CD4-positive, alpha-beta memory T cell (primary cell): ENCODE results near the gene LONP2. TPM values are rescaled to one million over a fixed set of nuclear protein-coding genes. Genes with fewer than 3 reads are reported as not detected.
A peak's percentile ranks its signal among the peaks of the same experiment; 100 is the strongest.

Source experiments
- CTCF ChIA-PET: fragments of 350-600 bp; sonication (Branson Sonifier 250); formaldehyde crosslinking; loops from one replicate; lab custom pipeline; 2021; ENCODE audit warnings: inconsistent platforms; ENCODE audit not compliant: partially characterized antibody; lab: Charles Lee
- POLR2A ChIA-PET: fragments of 350-600 bp; sonication (Branson Sonifier 250); formaldehyde crosslinking; loops from one replicate; lab custom pipeline; 2021; ENCODE audit not compliant: partially characterized antibody; lab: Charles Lee
- DNase-seq, 5 donors: peaks; one replicate each; pipeline versions ENCODE4 v3.0.0 to v3.0.0-alpha.2; 2020 to 2022; ENCODE audit warnings: mixed read lengths in 1 of 5
- H3K27ac ChIP-seq: one replicate; pipeline ENCODE4 v1.7.0; 2013; ENCODE audit warnings: low read depth, low read length
- H3K27me3 ChIP-seq: 2 replicates; pipeline ENCODE4 v1.7.0; 2013; ENCODE audit warnings: mild to moderate bottlenecking, low read length, moderate library complexity; ENCODE audit not compliant: insufficient read depth
- H3K36me3 ChIP-seq: 2 replicates; pipeline ENCODE4 v1.7.0; 2013; ENCODE audit warnings: mild to moderate bottlenecking, low read length, moderate library complexity; ENCODE audit not compliant: insufficient read depth
- H3K4me1 ChIP-seq: 2 replicates; pipeline ENCODE4 v1.7.0; 2013; ENCODE audit warnings: mild to moderate bottlenecking, low read length, moderate library complexity; ENCODE audit not compliant: insufficient read depth
- H3K4me3 ChIP-seq, 2 donors: one replicate each; pipeline ENCODE4 v1.7.0; 2013; ENCODE audit warnings: low read length in 2 of 2, mild to moderate bottlenecking in 1 of 2
- H3K9me3 ChIP-seq, 2 donors: one replicate each; pipeline ENCODE4 v1.7.0; 2013; ENCODE audit warnings: low read length in 2 of 2, control low read depth in 1 of 2; ENCODE audit not compliant: control insufficient read depth in 1 of 2
- H3K27ac Mint-ChIP-seq, 7 donors: one replicate each; pipeline ENCODE4 v1.8.0; 2020 to 2021; ENCODE audit warnings: mixed read lengths in 7 of 7, mild to moderate bottlenecking in 6 of 7, inconsistent platforms in 3 of 7, moderate library complexity in 3 of 7
- H3K27me3 Mint-ChIP-seq, 2 donors: one replicate each; pipeline ENCODE4 v1.8.0; 2020 to 2021; ENCODE audit warnings: mixed read lengths in 2 of 2
- H3K36me3 Mint-ChIP-seq, 2 donors: one replicate each; pipeline ENCODE4 v1.8.0; 2020 to 2021; ENCODE audit warnings: mixed read lengths in 2 of 2, inconsistent platforms in 1 of 2, mild to moderate bottlenecking in 1 of 2
- H3K4me1 Mint-ChIP-seq, 4 donors: one replicate each; pipeline ENCODE4 v1.8.0; 2020 to 2021; ENCODE audit warnings: mixed read lengths in 4 of 4, mild to moderate bottlenecking in 1 of 4
- H3K4me3 Mint-ChIP-seq, 8 donors: one replicate each; pipeline ENCODE4 v1.8.0; 2020 to 2021; ENCODE audit warnings: mixed read lengths in 8 of 8, mild to moderate bottlenecking in 7 of 8, moderate library complexity in 6 of 8, inconsistent platforms in 3 of 8
- H3K9me3 Mint-ChIP-seq, 8 donors: one replicate each; pipeline ENCODE4 v1.8.0; 2020 to 2021; ENCODE audit warnings: mixed read lengths in 8 of 8, mild to moderate bottlenecking in 5 of 8, inconsistent platforms in 3 of 8, moderate library complexity in 1 of 8
- intact Hi-C: fragments of 100-400 bp; cut with micrococcal nuclease; formaldehyde crosslinking; loops from one replicate; pipeline ENCODE4 v1.15.1; 2023
- polyA plus RNA-seq, 2 donors: library from polyadenylated mRNA; unstranded; fragments of 300-500 nt; fragmentation: Illumina TruSeq; gene quantifications; one replicate each; pipeline ENCODE4 v1.2.3, GENCODE V29; 2021
- total RNA-seq, 2 experiments: library from RNA; stranded (reverse); gene quantifications; one replicate each; pipeline ENCODE4 v1.2.3, GENCODE V29; 2021

Gene LONP2
- 100 to 1,000 TPM in 1 of 2 experiments, 10 to 100 TPM in 1; 96.2 to 101 TPM for total RNA-seq
- 10 to 100 TPM; 33.4 to 43.6 TPM for polyA plus RNA-seq

GRCh38 chr16:48244080-48244862, at the start of gene LONP2:
Gene LONP2 (plus strand): TSS chr16:48244300. CDS start chr16:48244389, 89 bp downstream.
- ChIA-PET POLR2A (interaction anchor here (0.6 to 2.0 kb wide), 6 partner anchors 11 to 1270 kb away, joined by 3 to 9 read pairs (median 4); partner anchors contain the start of genes DNAJA2 and N4BP1), CTCF (interaction anchor here (1.1 kb wide), 2 partner anchors 15 to 75 kb away, joined by 3 to 5 read pairs; no protein-coding TSS in a partner anchor)
- Histone ChIP-seq H3K27ac (peak within 1 kb of the TSS; percentile 70), H3K36me3 (no peaks in the 10 kb centered on the region), H3K9me3 (no peaks in the 10 kb centered on the region), H3K27me3 (no peaks in the 10 kb centered on the region), H3K4me3 (peak within 1 kb of the TSS; percentile 91 to 94), H3K4me1 (peaks cover 45% of the 10 kb centered on the region)
- peak; percentile 91 to 93 (median 92) for DNase-seq
- H3K9me3 Mint-ChIP-seq = peaks cover 0 to 4% (median 0%) of the 10 kb centered on the region in 8 donors
- H3K4me1 Mint-ChIP-seq = peaks cover 28 to 52% (median 43%) of the 10 kb centered on the region in 4 donors
- peak within 1 kb of the TSS; percentile 86 to 98 (median 95) for H3K27ac Mint-ChIP-seq
- H3K27me3 Mint-ChIP-seq = no peaks in the 10 kb centered on the region
- intact Hi-C loops = loop anchor here (1.0 to 10.0 kb wide), 6 partner anchors 75 to 1559 kb away; partner anchors contain the start of genes DNAJA2, NETO2, ORC6 and SIAH1
- peak within 1 kb of the TSS; percentile 88 to 98 (median 94) for H3K4me3 Mint-ChIP-seq
- peaks cover 0 to 9% of the 10 kb centered on the region in 2 donors for H3K36me3 Mint-ChIP-seq

- Histone ChIP-seq H3K27ac (no peak overlapping the region), H3K4me3 (no peak overlapping the region), H3K36me3 (no peaks in the 10 kb centered on the region), H3K27me3 (no peaks in the 10 kb centered on the region), H3K4me1 (no peaks in the 10 kb centered on the region), H3K9me3 (no peaks in the 10 kb centered on the region)
- CTCF ChIA-PET = no interaction called here
- Mint-ChIP-seq H3K4me3 (no peak overlapping the region), H3K36me3 (no peaks in the 10 kb centered on the region), H3K27me3 (peaks cover 0 to 4% of the 10 kb centered on the region in 2 donors), H3K9me3 (peaks cover 0 to 3% (median 0%) of the 10 kb centered on the region in 8 donors), H3K27ac (no peak overlapping the region), H3K4me1 (peaks cover 0 to 2% (median 1%) of the 10 kb centered on the region in 4 donors)
- intact Hi-C loops = no loop called here
- DNase-seq = no peak
- POLR2A ChIA-PET = no interaction called here
Measured at GRCh38 chr16:48194828-48195556, 49.1 kb upstream of the LONP2 start.

GRCh38 chr16:48197294-48197693, 46.8 kb upstream of the LONP2 start:
- POLR2A ChIA-PET = no interaction called here

GRCh38 chr16:48201515-48202201, 42.4 kb upstream of the LONP2 start:
- no peak overlapping the region for H3K4me3 Mint-ChIP-seq
- DNase-seq = no peak
- H3K36me3 Mint-ChIP-seq = no peaks in the 10 kb centered on the region
- POLR2A ChIA-PET = no interaction called here
- peak overlapping the region in 1 of 7 donors; percentile 17 for H3K27ac Mint-ChIP-seq
- H3K27ac ChIP-seq = no peak overlapping the region
- CTCF ChIA-PET = no interaction called here
- H3K4me3 ChIP-seq = no peak overlapping the region
- intact Hi-C loops = no loop called here
- H3K9me3 ChIP-seq = no peaks in the 10 kb centered on the region
- no peaks in the 10 kb centered on the region for H3K4me1 ChIP-seq
- H3K9me3 Mint-ChIP-seq = no peaks in the 10 kb centered on the region
- H3K27me3 ChIP-seq = no peaks in the 10 kb centered on the region
- H3K27me3 Mint-ChIP-seq = peaks cover 5 to 9% of the 10 kb centered on the region in 2 donors
- no peaks in the 10 kb centered on the region for H3K4me1 Mint-ChIP-seq
- H3K36me3 ChIP-seq = no peaks in the 10 kb centered on the region

More at GRCh38 chr16:48197294-48197693, 46.8 kb upstream of the LONP2 start:
- no peaks in the 10 kb centered on the region for H3K36me3 Mint-ChIP-seq
- Histone ChIP-seq H3K36me3 (no peaks in the 10 kb centered on the region), H3K9me3 (no peaks in the 10 kb centered on the region), H3K4me1 (no peaks in the 10 kb centered on the region), H3K4me3 (no peak overlapping the region), H3K27me3 (no peaks in the 10 kb centered on the region), H3K27ac (no peak overlapping the region)
- no peak overlapping the region for H3K4me3 Mint-ChIP-seq
- intact Hi-C loops = no loop called here
- peaks cover 1 to 6% of the 10 kb centered on the region in 2 donors for H3K27me3 Mint-ChIP-seq
- no peak for DNase-seq
- H3K4me1 Mint-ChIP-seq = no peaks in the 10 kb centered on the region
- peaks cover 0 to 3% (median 0%) of the 10 kb centered on the region in 8 donors for H3K9me3 Mint-ChIP-seq
- H3K27ac Mint-ChIP-seq = no peak overlapping the region
- CTCF ChIA-PET = interaction anchor here (0.6 kb wide), 1 partner anchor 1214 kb away, joined by 3 read pairs; no protein-coding TSS in a partner anchor

GRCh38 chr16:48203974-48204824, 39.9 kb upstream of the LONP2 start:
- no peak overlapping the region for H3K27ac ChIP-seq
- H3K36me3 ChIP-seq = no peaks in the 10 kb centered on the region
- H3K27me3 ChIP-seq = no peaks in the 10 kb centered on the region
- H3K4me1 Mint-ChIP-seq = no peaks in the 10 kb centered on the region
- H3K4me1 ChIP-seq = no peaks in the 10 kb centered on the region
- intact Hi-C loops = no loop called here
- H3K9me3 ChIP-seq = no peaks in the 10 kb centered on the region
- peak overlapping the region in 1 of 8 donors; percentile 4 for H3K4me3 Mint-ChIP-seq
- no peak overlapping the region for H3K27ac Mint-ChIP-seq
- DNase-seq = no peak
- H3K27me3 Mint-ChIP-seq = peaks cover 9 to 16% of the 10 kb centered on the region in 2 donors
- ChIA-PET CTCF (no interaction called here), POLR2A (no interaction called here)
- H3K4me3 ChIP-seq = no peak overlapping the region
- H3K36me3 Mint-ChIP-seq = no peaks in the 10 kb centered on the region
- no peaks in the 10 kb centered on the region for H3K9me3 Mint-ChIP-seq

GRCh38 chr16:48204825-48205151, 39.3 kb upstream of the LONP2 start:
- DNase-seq = no peak
- Histone ChIP-seq H3K9me3 (no peaks in the 10 kb centered on the region), H3K36me3 (no peaks in the 10 kb centered on the region), H3K4me3 (no peak overlapping the region), H3K27me3 (no peaks in the 10 kb centered on the region), H3K4me1 (no peaks in the 10 kb centered on the region), H3K27ac (no peak overlapping the region)
- peaks cover 9 to 14% of the 10 kb centered on the region in 2 donors for H3K27me3 Mint-ChIP-seq
- ChIA-PET POLR2A (no interaction called here), CTCF (no interaction called here)
- intact Hi-C loops = no loop called here
- no peak overlapping the region for H3K4me3 Mint-ChIP-seq
- H3K27ac Mint-ChIP-seq = no peak overlapping the region
- no peaks in the 10 kb centered on the region for H3K9me3 Mint-ChIP-seq
- H3K36me3 Mint-ChIP-seq = no peaks in the 10 kb centered on the region
- H3K4me1 Mint-ChIP-seq = no peaks in the 10 kb centered on the region
